HG03039 (cell line): ENCODE measurements around the gene DNAAF3.
A peak's percentile ranks its signal among the peaks of the same experiment; 100 is the strongest.

Experiments used
- ATAC-seq: cut with Tn5 transposase; IDR thresholded peaks from one replicate; pipeline ENCODE4 v1.9.1; 2021; ENCODE audit warnings: mild to moderate bottlenecking, moderate library complexity; ENCODE audit not compliant: unreplicated experiment

DNAAF3 gene

GRCh38 chr19:55116859-55117662, 49.4 kb downstream of the DNAAF3 start, which contains the start of gene PPP1R12C:
Gene PPP1R12C, minus strand, starts transcription at chr19:55117637. Its CDS starts 94 bp downstream, at chr19:55117543.
- peak; percentile 4 for ATAC-seq

- no peak for ATAC-seq
Observed at GRCh38 chr19:55116232-55116858, 50.1 kb downstream of the DNAAF3 start.

- no peak for ATAC-seq
Observed at GRCh38 chr19:55115446-55116065, 50.9 kb downstream of the DNAAF3 start.

DNA sequence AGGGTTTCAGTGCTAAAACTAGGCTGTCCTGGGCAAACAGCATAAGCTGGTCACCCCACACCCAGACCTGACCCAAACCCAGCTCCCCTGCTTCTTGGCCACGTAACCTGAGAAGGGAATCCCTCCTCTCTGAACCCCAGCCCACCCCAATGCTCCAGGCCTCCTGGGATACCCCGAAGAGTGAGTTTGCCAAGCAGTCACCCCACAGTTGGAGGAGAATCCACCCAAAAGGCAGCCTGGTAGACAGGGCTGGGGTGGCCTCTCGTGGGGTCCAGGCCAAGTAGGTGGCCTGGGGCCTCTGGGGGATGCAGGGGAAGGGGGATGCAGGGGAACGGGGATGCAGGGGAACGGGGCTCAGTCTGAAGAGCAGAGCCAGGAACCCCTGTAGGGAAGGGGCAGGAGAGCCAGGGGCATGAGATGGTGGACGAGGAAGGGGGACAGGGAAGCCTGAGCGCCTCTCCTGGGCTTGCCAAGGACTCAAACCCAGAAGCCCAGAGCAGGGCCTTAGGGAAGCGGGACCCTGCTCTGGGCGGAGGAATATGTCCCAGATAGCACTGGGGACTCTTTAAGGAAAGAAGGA, 51.8 kb downstream of the DNAAF3 start:
- ATAC-seq: no peak

DNA sequence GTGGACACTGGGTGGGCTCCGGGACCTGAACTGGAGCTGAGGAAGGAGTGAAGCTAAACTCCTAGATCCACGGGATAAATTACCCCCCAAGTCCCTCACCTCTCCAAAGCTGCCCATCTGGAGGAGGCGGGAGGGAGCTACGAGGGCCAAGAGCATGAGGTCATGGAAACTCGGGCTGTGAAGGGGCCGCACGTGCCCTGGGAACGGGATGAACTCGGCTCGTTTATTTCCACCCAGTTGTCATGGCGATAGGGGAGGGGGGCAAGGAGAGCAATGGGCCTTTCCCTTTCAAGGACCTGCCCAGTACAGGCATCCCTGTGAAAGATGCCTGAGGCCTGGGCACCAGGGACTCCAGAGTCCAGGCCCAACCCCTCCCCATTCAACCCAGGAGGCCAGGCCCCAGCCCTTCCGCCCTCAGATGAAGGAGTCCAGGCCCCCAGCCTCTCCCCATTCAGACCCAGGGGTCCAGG, 52.8 kb downstream of the DNAAF3 start:
- ATAC-seq: no peak

DNA sequence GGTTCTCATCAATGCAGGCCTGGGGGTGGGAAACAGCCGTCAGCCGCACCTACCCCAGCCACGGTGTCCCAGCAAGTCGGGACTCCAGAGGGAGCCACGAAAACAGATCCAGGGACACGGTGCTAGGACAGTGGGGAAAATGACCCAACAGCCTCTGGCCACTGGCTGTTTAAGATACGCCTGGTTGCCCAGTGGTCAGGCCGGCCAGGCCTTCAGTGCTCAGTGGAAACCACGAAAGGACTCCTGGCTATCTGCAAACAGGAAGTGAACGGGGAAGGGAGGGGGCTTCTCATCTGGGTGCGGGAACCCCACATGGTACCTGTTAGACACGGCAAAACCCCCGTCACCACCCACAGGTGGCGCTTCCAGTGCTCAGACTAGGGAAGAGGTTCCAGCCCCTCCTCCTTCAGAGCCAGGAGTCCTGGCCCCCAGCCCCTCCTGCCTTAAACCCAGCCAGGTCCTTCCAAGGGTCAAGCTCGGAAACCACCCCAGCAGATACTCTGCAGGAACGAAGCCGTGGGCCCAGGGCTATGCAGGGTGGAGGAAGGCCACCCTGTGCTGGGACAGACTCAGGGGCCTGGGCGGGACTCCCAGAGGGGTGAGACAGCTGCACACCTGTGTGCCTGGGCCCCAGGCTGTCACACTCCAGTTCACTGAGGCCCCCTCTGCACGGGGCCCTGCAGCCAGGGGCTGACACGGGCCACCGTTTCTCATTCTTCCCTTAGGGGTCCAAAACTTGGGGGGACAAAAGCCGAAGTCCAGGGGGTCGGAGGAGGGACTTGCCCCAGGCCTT, 53.4 kb downstream of the DNAAF3 start:
- no peak for ATAC-seq

GRCh38 chr19:55112246-55112776, 54.1 kb downstream of the DNAAF3 start:
- ATAC-seq: no peak

DNA sequence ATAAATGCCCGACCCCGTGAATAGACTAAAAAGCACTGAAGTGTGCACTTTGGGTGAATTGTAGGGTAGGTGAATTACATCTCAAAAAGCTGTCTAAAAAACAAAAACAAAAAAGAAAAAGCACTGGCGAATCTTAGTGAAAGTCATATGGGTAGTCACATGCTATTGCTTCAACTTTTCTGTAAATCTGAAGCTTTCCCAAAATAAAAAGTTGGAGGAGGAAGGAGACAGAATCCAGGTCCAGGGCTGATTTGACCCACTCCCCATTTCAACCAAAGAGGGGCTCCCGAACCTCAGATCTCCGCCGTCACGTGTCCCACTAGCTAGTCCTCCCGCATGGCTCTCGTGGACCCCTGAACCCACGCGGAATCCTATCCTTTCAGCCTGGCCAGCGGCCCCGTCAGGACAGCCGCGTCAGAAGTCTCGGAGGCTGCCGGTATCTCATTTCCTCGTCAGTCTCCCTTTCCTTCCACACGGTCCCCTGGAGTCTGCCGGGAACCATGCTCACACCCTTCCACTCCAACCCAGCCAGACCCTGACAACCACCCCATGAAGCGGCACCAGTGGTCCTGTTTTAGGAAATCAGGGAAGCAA, 55.1 kb downstream of the DNAAF3 start:
- ATAC-seq: no peak

DNA sequence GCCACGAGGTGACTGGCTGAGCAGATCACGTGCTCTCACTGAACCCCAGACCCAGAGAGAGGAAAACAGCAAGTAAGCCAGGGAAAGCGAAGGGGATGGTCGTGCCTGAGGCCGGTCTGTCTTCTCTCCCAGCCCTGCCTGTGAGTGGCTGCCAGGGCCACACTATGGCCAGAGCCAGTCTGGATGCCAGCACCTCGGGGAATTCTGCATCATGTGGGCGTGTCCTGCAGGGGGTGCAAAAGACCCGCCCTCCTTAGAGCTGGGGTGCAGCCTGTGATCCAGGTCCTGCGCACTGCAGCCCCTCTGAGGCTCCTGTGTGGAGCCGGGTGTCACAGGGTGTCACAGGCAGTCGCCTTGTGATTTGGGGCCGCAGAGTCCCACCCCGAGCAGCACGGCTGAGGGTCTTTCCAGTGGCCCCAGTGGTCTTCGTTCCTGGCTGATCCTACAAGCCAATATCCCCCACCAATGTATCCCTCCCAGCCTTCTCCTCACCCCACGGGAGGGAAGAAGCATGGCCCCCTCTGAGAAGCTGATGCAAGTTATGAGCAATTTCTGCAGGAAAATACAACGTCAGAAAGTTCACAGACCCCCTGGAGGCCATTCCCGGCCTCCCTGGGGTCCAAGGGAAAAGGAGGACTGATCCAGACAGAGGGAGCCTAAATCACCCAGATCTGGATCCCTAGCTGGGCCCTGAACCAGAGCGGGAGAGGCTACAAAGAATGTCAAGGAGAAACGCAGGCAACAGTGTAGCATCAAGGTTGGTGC, 56.7 kb downstream of the DNAAF3 start:
- no peak for ATAC-seq
